GM12873 (cell line): ENCODE results near the gene MINDY3.

ENCODE experiments used
- CTCF ChIP-seq: IDR thresholded peaks from 2 replicates; pipeline ENCODE4 v1.5.1; 2012; ENCODE audit warnings: low read depth, mild to moderate bottlenecking, moderate library complexity, low read length, control low read depth; ENCODE audit not compliant: insufficient read depth; ENCODE audit errors: missing control alignments

The MINDY3 gene

GRCh38 chr10:15841696-15842095, 18.6 kb downstream of the MINDY3 start:
- no peak for TF ChIP-seq CTCF

- no peak for TF ChIP-seq CTCF
Measured at GRCh38 chr10:15836807-15837206, 23.5 kb downstream of the MINDY3 start.

GRCh38 chr10:15829495-15829894, 30.8 kb downstream of the MINDY3 start:
- TF ChIP-seq CTCF: no peak

GRCh38 chr10:15824498-15824897, 35.8 kb downstream of the MINDY3 start:
- peak; percentile 31 for TF ChIP-seq CTCF

GRCh38 chr10:15822131-15822530, 38.2 kb downstream of the MINDY3 start:
- TF ChIP-seq CTCF: no peak

- TF ChIP-seq CTCF: no peak
Measured at GRCh38 chr10:15821046-15821683, 39.1 kb downstream of the MINDY3 start.

GRCh38 chr10:15817409-15818046, 42.8 kb downstream of the MINDY3 start:
- TF ChIP-seq CTCF: no peak
